ENCODE results near the gene ZGPAT.

ZGPAT gene

DNA sequence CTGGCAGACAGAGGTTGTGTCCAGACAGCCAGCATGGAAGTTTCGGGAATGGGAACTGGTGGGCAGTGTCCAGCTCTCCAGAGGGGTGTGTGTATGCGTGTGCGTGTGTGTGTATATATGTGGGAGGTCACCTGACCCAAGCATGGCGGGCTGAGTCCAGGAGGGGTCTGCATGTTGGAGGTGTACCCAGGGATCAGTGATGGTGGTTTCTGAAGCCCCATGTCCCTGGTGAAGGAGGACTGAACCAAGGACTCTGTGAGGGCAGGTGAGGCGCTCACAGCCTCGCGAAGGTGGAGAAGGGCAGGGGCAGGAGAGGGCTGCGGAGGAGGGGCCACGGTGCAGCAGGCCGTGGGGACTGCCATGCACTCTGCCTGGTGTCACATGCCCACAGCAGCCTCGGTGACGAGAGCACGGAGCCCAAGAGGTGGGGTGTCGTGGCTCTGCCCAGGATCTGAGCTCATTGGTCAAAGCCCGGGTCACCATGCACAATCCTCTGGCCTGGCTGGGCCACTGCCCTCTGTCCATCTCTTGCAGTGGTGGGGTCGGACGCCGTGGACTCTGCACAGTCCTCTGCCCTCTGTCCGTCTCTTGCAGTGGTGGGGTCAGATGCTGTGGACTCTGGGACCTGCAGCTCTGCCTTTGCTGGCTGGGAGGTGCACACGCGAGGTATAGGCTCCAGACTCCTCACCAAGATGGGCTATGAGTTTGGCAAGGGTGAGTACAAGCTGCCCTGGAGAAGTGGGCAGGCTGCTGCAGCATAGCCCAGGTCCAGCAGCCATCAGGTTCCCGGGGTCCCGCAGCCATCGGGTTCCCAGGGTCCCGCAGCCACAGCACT, 26.5 kb downstream of the ZGPAT start:
- no peak for DNase-seq

DNA sequence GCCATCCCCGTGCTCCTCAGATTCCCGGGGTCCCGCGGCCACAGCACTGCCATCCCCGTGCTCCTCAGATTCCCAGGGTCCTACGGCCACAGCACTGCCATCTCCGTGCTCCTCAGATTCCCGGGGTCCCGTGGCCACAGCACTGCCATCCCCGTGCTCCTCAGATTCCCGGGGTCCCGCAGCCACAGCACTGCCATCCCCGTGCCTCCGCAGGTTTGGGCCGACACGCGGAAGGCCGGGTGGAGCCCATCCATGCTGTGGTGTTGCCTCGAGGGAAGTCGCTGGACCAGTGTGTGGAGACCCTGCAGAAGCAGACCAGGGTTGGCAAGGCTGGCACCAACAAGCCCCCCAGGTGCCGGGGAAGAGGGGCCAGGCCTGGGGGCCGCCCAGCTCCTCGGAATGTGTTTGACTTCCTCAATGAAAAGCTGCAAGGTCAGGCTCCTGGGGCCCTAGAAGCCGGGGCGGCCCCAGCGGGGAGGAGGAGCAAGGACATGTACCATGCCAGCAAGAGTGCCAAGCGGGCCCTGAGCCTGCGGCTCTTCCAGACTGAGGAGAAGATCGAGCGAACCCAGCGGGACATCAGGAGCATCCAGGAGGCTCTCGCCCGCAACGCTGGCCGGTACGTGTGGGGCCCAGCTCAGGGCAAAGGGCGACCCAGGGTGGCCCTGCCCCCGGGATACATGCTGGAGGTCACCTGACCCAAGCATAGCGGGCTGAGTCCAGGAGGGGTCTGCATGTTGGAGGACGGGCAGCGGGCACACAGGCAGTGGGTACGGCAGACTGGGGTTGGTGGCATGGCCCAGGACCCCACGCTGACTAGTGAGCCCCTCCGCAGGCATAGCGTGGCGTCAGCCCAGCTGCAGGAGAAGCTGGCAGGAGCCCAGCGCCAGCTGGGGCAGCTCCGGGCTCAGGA, 27.4 kb downstream of the ZGPAT start:
- no peak for DNase-seq

DNA sequence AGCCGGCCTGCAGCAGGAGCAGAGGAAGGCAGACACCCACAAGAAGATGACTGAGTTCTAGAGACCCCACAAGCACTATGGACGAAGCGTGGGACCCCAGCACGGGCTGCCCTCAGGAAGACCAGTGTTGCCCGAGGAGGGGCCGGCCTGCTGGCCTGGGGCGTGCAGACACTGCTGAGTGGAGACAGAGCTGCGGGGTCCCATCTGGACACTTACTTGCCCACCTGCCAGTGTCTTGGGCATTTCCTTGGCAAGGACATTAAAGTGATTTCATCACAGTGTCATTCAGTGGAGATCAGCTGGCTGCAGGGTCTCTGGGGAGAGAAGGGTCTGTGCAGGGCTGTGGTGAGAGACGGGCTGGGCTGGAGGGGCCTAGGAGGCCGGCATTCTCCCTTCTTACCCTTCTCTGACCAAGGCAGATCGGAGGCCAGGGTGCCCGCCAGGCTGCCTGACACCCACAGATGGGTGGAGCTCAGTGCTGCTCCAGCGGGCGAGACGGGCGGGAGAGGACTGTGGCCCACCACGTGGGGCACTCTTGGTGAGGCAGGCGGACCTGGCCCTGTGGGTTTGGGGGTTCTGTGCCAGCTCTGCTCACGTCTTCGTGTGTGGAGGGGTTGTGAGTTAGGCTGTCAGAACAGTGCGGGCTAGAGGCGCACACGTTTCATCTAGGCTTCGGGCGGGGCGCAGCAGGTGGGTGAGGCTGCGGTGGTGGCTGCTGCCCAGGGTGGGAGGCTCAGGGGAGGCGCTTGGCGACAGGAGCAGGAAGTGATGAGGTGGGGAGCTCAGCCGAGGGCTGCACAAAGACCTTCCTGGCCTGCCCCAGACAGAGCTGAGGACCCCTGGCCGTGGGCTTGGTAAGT, 28.2 kb downstream of the ZGPAT start, which contains the start of gene LIME1:
Gene LIME1, plus strand, starts transcription at position 806 of the 860 bp plus-strand sequence. CDS start 886 bp downstream, outside the sequence.
- DNase-seq, result peak; percentile 61

DNA sequence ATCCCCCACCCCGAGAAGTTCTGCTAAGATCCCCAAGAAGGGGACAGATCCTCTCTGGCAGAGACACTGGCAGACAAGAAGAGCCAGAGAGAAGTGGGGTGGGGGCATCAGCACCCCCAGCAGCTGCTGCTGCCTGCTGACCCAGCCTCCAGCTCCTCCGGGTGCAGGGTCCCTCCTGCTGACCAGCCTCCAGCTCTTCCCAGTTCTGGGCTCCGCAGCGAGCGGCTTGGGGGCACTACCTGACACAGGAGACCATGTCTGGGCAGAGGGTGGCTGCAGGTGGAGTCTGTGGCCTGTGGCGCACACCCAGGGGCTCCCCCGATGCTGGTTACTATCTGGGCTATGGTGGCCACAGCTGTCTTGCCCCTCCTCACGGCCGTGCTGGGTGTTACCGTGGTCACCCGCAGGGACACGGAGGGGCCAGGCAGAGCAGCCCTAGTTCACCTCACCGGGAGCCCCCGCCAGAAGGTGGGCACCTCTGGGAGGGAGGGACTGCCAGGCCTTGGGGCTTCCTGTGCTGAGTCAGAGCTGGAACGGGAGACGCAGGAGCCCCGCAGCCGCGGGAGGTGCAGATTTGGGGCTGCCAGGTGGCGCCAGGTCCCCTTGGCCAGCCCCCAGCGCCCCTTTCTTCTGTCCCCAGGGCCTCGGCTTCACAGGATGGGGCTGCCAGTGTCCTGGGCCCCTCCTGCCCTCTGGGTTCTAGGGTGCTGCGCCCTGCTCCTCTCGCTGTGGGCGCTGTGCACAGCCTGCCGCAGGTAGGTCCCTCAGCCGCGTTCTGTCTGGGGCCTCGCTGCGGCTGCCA, 29.3 kb downstream of the ZGPAT start:
- DNase-seq, result no peak

DNA sequence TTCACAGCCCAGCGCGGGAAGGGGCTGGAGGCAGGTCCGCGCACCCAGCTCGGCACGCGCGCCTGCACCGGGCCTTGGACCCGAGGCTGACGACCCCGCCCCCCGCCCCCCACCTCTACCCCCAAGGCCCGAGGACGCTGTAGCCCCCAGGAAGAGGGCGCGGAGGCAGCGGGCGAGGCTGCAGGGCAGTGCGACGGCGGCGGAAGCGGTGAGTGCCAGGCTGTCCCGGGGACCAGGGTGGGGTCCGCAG, 29.8 kb downstream of the ZGPAT start:
- DNase-seq, result no peak

DNA sequence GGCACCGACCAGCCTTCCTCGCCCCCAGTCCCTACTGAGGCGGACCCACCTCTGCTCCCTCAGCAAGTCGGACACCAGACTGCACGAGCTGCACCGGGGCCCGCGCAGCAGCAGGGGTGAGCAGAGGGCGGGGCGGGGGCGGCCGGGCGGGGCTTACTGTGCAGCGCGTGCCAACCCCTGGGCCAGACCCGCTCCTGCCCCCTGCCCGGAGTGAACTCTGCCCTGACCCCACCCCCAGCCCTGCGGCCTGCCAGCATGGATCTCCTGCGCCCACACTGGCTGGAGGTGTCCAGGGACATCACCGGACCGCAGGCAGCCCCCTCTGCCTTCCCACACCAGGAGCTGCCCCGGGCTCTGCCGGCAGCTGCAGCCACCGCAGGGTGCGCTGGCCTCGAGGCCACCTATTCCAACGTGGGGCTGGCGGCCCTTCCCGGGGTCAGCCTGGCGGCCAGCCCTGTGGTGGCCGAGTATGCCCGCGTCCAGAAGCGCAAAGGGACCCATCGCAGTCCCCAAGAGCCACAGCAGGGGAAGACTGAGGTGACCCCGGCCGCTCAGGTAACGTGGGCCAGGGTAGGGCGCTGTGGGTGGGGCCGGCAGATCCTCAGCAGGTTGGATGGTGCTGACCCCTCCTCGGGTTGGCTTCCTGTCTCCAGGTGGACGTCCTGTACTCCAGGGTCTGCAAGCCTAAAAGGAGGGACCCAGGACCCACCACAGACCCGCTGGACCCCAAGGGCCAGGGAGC, 30.3 kb downstream of the ZGPAT start:
- no peak for DNase-seq

DNA sequence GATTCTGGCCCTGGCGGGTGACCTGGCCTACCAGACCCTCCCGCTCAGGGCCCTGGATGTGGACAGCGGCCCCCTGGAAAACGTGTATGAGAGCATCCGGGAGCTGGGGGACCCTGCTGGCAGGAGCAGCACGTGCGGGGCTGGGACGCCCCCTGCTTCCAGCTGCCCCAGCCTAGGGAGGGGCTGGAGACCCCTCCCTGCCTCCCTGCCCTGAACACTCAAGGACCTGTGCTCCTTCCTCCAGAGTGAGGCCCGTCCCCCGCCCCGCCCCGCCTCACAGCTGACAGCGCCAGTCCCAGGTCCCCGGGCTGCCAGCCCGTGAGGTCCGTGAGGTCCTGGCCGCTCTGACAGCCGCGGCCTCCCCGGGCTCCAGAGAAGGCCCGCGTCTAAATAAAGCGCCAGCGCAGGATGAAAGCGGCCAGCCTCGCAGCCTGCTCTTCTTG, 30.9 kb downstream of the ZGPAT start:
- DNase-seq, result no peak

DNA sequence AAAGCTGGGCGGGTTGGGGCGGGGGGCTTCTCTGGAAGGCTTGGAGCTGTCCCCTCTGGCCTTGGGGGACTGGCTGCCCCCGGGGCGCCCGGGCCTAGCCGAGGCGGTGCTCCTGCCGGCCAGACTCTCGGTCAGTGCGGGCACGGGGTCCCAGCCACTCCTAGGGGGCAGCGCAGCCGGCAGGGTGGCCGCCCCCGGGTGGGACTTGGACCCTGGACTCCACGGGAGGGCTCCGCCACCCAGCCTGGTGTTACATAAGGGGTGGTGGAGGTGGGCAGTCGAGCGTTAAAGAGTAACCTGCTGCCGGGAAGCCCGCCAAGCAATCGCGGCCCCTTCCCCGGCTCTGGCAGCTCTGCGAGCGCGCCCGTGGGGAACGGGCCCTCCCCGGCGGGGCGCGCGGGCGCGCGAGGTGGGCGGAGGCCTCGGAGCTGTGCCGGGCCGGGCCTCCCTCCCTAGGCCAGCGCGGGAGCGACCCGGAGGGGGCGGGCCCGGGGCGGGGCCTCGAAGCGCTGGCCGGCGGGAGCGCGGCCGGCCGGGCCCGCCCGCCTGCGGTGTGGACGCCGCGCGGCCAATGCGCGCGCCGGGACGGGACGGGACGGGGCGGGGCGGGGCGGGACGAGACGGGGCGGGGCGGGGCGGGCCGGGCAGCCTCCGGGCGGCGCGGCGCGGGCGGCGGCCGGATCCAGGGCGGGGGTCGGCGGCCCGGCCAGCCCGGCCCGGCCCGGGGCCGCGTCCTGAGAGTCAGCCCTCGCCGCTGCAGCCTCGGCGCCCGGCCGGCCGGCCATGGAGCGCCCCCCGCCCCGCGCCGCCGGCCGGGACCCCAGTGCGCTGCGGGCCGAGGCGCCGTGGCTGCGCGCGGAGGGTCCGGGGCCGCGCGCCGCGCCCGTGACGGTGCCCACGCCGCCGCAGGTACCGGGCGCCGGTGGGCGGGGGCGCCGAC, 31.6 kb downstream of the ZGPAT start, which contains the start of gene SLC2A4RG:
Gene SLC2A4RG, plus strand, starts transcription at position 647 of the 940 bp plus-strand sequence. Its CDS starts 137 bp downstream, at position 784.
- DNase-seq, result no peak

DNA sequence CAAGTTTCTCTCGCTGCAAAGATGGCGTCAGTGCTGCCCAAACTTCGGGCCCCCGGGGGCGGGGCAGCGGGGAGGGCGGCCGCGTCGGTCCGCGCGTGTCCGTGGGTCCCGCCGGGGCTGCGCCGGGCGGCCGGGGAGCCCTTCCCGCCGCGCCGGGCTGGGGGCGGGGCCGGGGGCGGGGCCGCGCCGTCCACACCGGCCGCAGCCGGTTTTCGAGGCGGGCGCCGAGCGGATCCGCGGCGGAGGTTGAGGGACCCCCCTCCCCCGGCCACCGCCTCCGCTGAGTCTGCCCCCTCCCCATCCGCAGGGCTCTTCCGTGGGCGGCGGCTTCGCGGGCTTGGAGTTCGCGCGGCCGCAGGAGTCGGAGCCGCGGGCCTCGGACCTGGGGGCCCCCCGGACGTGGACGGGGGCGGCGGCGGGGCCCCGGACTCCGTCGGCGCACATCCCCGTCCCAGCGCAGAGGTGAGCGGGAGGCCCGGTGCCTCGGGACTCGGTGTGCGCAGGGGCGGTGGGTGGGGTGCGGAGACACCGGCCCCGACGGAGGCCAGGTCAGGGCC, 32.3 kb downstream of the ZGPAT start:
- DNase-seq, result no peak

DNA sequence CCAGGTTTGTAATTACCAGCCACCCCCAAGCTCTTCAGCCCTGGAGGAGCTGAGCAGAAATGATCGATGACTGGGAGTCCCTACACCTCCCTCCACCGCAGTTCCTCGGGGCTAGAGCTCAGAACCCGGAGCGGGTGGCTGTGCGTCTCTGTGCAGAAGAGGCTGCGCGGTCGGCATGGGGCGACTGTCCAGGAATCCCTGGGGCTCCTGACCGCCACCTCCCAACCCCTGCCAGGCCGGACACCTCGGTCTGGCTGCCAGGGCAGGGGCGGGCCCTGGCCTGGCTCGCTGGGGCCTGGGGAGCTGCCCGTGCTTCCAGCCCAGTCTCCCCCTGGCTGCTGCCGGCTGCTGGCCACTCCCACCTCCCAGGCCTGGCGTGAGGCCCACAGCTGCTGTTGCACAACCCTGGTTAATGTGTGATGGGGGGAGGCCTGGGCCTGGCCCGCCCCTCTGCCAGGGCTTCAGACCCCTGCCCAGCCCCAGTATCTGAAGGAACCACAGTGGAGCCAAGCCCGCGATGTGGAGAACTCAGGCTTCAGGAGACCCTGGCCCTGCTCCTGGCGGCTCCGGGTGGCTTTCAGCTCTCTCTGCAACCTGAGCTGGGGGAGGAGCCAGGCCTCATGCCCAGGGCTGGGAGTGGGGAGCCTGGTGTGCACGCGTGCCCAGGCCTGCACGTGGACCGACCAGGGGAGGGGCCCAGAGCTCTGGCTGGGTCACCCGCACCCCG, 33.0 kb downstream of the ZGPAT start:
- DNase-seq, result no peak

DNA sequence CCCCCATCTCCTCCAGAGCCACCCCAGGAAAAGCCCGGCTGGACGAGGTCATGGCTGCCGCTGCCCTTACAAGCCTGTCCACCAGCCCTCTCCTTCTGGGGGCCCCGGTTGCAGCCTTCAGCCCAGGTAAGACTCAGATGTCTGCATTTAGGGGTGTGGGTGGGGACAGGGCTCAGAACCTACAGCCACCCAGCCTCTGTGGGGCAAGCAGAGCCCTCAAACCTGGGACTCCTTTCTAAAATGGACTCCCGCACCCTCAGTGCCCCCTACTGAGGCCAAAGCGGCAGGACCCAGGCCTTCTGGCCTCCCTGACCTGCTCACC, 33.5 kb downstream of the ZGPAT start:
- no peak for DNase-seq

DNA sequence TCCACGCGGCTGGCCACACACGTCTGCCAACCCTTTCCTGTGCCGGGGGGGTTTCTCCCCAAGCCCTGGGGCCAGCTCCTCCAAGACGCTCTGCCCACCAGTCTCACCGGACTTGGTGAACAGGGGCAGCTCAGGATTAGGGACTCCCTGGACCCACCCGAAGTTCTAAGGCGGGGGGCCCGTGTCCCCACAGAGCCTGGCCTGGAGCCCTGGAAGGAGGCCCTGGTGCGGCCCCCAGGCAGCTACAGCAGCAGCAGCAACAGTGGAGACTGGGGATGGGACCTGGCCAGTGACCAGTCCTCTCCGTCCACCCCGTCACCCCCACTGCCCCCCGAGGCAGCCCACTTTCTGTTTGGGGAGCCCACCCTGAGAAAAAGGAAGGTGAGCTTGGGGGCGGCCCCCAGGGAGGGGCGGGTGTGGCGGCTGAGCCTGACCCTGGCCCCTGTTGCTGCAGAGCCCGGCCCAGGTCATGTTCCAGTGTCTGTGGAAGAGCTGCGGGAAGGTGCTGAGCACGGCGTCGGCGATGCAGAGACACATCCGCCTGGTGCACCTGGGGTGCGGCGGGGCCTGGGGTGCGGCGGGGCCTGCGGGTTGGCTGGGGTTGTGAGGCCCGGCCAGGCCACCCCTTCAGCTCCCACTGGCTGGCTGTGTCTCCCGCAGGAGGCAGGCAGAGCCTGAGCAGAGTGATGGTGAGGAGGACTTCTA, 34.0 kb downstream of the ZGPAT start:
- no peak for DNase-seq

DNA sequence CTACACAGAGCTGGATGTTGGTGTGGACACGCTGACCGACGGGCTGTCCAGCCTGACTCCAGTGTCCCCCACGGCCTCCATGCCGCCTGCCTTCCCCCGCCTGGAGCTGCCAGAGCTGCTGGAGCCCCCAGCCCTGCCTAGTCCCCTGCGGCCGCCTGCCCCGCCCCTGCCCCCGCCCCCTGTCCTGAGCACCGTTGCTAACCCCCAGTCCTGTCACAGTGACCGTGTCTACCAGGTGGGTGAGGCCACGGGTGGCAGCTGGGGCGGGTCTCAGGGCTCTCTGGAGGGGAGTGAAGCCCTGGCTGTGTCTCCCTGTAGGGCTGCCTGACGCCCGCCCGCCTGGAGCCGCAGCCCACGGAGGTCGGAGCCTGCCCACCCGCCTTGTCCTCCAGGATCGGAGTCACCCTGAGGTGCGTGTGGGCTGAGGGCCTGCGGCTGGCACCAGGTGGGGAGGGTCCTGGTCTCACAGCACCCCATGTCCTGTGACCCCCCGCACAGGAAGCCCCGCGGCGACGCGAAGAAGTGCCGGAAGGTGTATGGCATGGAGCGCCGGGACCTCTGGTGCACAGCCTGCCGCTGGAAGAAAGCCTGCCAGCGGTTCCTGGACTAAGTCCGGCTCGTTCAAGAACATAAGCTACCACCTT, 34.7 kb downstream of the ZGPAT start:
- DNase-seq, result no peak

DNA sequence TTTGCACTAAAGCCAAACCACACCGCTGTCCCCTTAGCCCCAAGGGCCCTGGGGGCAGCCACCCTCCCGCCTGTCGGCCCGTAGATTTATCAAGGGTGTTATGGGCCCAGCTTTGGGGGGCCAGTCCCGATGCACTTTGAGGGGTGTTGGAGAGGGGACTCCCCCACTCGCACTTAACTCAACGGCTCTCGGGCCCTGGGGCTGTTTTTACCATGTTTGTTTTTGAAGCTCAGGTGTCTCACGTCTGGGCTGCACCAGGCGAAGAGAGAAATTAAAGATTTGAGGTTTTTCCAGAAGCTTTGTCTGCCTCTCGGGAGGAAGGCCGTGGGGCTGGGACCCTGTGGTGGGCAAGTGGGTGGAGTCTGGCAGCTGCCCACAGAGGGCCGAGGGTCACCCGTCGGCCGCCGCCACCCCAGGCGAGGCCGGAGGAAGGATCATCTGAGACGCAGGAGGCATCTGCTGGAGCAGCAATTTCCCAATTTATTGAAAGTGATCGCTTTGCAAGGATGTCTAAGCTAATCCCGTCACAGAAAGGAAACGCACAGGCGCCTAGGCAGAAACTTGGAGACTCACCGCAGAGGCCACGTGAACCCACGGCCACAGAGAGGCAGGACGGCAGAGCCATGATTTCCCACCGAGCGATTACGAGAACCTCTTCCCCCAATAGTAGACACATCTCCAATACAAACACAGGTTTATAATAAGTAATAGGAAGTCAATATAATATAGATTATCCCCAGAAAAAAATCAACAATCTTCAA, 35.6 kb downstream of the ZGPAT start:
- no peak for DNase-seq

DNA sequence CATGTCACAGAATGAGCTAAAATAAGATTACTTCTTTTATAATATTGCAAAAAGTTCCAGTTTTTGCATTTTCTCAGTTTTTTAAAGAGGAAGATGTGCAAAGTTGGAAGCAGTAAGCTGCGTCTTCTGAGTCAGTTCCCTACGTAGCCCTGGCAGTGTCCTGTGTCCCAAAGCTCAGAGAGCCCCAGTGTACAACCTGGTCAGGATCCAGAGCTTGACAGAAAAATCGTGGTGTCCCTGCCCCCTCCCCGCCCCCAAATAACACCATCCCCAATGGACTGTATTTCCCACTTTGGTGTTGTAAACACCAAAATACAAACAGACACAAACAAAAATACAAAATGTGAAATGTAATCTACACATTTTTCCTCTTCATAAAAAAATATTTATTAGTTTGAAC, 36.3 kb downstream of the ZGPAT start:
- no peak for DNase-seq

DNA sequence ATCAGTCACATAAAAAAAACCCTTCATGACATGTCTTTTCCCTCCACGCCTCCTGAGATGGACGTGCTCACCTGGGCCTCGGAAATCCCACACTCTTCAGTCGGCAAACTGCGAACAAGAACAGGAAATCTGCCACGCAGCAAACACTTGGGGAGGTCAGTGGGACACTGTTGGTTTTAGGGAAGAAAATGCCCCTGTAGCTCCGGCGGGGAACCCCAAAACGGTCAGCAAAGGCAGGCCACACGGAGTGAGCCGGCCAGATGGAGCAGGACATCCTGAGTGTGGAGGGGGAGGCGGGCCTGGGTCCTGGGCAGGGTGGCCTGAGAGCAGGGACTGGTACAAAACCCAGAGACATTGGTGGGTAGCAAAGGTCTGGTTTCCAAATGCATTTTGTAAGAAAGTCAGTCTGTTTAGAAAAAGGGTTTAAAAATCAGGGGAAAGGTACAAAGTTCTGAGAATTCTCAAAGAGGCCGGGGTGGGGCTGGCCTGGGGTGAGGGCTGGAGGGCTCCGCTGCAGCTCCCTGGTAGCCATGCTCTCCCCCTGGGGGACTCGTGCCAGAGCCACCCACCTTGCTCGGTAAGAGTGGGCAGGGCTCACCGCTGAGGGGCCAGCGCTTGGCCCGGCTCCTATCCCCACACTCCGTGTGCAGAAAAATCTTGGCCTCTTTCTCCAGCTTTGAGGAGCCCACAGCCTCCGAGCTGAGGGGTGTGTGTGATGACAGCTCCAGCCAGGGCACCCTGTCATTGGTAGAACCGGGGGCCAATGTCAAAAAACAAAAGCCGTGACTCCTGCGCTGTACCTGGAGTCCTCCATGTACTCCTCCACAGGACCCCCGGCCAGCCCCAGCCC, 37.0 kb downstream of the ZGPAT start:
- no peak for DNase-seq

Data from activated T-cell treated with anti-CD3 and anti-CD28 coated beads for 4 hours (primary cell).